GM12875 (cell line): ENCODE results near the gene DOCK4.

Experiments used
- H3K4me3 ChIP-seq: one replicate; pipeline ENCODE4 v1.5.1; 2011; ENCODE audit warnings: low read depth, low read length, control low read depth
- TF ChIP-seq, protein P1 (sequence below): IDR thresholded peaks from 2 replicates; pipeline ENCODE4 v1.5.1; 2011; ENCODE audit warnings: low read depth, mild to moderate bottlenecking, control low read depth, inconsistent platforms, low read length, moderate library complexity, borderline replicate concordance; ENCODE audit not compliant: insufficient read depth

DOCK4 gene

DNA sequence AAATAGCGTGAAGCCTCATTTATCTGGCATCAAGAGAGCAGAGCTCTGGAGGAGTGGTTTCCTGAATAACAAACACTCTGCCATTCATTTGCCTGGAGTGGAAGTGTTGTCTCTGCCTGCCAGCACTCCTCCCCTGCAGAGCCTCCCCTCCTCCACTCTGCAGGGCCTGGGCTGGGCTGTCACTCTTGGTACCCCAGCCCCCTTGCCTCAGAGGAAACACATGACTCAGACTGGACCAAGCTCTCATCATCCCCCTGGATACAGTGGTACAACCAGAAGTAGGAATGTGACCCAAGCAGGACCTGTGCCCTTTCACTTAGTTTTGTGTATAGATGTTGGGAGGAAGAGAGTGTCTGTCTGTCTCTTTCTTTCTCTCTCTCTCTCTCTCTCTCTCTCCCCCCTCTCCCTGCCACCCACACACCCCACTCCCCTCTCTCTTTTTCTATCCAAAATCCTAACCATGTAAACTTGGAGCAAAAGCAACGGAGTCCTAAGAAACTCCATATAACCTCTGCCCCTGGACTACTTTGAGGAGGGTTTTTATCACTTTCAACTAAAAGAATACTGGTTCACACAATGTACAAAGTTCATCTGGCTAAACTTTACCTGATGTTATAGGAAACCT lies 43.9 kb downstream of the DOCK4 start:
- H3K4me3 ChIP-seq: no peak overlapping the region
- TF ChIP-seq, protein P1, sequence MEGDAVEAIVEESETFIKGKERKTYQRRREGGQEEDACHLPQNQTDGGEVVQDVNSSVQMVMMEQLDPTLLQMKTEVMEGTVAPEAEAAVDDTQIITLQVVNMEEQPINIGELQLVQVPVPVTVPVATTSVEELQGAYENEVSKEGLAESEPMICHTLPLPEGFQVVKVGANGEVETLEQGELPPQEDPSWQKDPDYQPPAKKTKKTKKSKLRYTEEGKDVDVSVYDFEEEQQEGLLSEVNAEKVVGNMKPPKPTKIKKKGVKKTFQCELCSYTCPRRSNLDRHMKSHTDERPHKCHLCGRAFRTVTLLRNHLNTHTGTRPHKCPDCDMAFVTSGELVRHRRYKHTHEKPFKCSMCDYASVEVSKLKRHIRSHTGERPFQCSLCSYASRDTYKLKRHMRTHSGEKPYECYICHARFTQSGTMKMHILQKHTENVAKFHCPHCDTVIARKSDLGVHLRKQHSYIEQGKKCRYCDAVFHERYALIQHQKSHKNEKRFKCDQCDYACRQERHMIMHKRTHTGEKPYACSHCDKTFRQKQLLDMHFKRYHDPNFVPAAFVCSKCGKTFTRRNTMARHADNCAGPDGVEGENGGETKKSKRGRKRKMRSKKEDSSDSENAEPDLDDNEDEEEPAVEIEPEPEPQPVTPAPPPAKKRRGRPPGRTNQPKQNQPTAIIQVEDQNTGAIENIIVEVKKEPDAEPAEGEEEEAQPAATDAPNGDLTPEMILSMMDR: no peak

DNA sequence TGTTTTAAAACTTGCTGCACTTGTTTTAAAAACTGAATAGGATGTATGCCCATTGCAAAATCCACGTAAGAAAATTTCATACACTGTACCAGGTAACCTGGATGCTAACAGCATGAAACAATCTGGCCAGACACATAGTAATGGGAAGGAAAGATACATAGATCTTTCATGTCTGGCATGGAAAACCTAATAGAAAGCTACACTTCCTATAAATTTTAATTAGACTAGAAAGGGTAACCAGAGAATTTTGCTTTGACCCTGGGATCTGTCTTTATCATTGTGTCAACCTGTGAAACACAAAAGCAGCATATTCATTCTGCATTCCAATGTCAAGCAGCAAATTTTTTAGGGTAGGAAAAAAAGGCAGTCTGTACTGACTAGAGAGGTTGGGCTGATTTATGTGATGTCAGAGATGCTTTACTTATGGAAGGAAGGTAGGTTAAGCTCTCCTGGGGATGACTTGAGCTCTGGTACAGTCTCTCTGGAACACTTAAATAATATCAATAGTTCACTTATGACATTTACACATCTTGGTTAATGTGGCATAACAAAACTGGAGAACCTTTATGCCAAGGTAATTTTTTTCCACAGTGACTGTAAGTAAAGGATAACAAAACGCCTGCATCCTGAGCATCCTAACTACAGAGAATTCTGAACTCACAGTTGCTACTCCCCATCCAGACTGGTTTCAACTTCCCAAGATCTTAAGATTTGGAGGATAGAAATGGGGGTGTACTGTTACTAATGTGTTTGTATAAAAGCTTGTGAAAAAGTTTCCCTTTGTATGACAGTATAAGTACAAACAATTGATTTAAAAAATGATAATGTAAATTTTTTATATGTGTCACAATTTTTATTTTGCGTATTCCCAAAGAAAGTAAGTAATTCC lies 44.7 kb downstream of the DOCK4 start:
- no peak overlapping the region for H3K4me3 ChIP-seq
- TF ChIP-seq, protein P1: no peak

DNA sequence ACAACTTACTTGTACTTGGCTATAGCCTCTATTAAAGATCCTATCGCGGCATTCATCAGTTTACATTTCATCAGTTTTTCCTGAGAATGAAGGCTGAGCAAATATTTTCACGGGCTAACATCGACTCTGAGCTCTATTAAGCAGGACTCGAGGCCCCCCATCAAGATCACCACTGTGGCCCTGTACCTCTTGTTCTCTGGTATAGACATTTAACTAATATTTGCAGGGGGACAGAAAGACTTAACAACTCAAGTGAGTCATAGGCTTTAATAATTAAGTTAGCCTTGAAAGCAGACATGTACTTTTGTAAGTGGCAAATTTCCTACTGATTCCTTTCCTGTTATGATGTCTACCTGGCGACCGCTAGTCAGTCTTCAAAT lies 45.4 kb downstream of the DOCK4 start:
- TF ChIP-seq, protein P1: no peak
- no peak overlapping the region for H3K4me3 ChIP-seq

DNA sequence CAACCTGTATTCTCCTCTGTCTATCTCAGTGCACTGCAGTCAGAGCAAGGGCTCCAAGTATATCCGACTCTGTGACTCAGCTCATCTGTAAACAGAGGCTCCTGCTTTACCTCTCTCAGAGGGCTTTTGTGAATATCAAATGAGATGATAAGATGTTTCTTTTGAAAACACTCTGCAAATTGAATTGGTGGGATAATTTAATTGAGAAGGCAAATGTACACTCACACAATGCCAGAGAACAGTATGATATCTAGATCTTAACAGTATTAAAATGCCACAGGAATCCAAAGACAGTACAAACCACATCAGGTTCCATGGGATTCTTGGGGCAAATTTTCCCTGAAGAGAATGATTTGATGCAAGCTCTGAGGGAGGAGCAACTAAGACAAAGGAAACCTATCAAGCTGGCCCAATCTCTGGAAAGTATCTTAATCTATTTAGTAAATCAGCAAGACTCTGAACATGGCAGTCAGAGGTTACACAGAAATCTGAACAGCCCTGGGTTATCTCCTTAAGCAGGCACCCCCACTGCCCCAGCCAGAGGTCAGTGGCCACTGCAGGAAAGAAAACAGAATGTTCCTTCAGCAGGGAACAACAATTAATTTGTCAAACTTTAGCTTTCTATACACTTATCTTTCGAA lies 45.9 kb downstream of the DOCK4 start:
- TF ChIP-seq, protein P1: no peak
- no peak overlapping the region for H3K4me3 ChIP-seq

DNA sequence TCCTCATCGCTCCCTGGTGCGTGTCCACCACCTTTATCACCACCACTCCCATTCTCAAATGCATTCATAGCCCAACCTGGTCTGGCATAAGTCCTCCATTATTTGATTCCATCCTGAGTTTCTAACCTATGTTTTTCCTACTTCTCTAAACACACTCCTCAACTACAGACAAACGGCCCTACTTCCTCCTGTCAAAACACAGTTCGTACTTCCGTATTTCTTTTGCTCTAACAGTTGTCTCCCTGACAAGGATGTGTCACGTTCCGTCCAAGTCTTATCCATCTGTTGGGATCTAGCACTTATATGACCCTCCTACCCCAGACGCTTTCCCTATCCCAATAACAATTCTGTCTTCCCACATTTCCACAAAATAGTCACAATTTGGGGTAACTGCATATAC lies 46.8 kb downstream of the DOCK4 start:
- TF ChIP-seq, protein P1: no peak
- no peak overlapping the region for H3K4me3 ChIP-seq

DNA sequence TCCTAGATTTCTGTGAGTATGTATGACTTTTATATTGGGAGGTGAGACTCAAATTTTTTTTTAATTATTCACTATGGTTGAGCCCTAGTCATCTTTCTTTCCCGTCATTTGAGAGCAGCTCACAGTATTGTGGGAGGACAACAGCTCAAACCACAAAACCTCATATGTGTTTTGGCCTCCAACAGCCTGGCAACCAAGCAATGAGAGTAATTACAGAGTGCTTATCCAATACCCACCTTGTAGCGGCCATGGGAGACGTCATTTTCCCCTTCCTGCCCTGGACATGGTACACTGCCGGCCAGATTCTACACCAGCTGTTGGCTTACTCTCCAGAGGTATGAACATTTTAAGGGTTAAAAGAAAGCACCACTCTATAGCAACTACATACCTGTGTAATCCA lies 49.1 kb downstream of the DOCK4 start:
- H3K4me3 ChIP-seq: no peak overlapping the region

More for the DNA sequence above, 49.1 kb downstream of the DOCK4 start:
- TF ChIP-seq, protein P1: no peak
